Spleen (tissue), 11 donors: ENCODE results near the gene RHOF. TPM values are rescaled to one million over a fixed set of nuclear protein-coding genes. Genes with fewer than 3 reads are reported as not detected.
A peak's percentile ranks its signal among the peaks of the same experiment; 100 is the strongest.

Experiments used
- DNase-seq: peaks from one replicate; pipeline ENCODE4 v3.0.0-alpha.2; 2020
- H3K27ac ChIP-seq, 8 donors: fragments of 200-600 bp; sonication (generic) in 7 of 8; 1 replicate in 4 of 8; 2 replicates in 4 of 8; pipeline versions ENCODE4 v1.5.0 to v1.8.0; 2016 to 2021; ENCODE audit warnings: inconsistent platforms in 4 of 8, mild to moderate bottlenecking in 4 of 8, moderate library complexity in 1 of 8
- H3K27me3 ChIP-seq, 7 donors: fragments of 200-600 bp; sonication (generic) in 6 of 7; replicated peaks in 1 of 7; 1 replicate in 4 of 7; 2 replicates in 3 of 7; pipeline versions ENCODE4 v1.5.0 to v1.8.0; 2016 to 2021; ENCODE audit warnings: inconsistent platforms in 3 of 7, mild to moderate bottlenecking in 1 of 7
- H3K36me3 ChIP-seq, 6 donors: fragments of 200-600 bp; sonication (generic) in 5 of 6; 1 replicate in 4 of 6; 2 replicates in 2 of 6; pipeline versions ENCODE4 v1.5.0 to v1.8.0; 2016 to 2021; ENCODE audit warnings: inconsistent platforms in 2 of 6
- H3K4me1 ChIP-seq, 6 donors: fragments of 200-600 bp; sonication (generic) in 5 of 6; 1 replicate in 3 of 6; 2 replicates in 3 of 6; pipeline versions ENCODE4 v1.5.0 to v1.8.0; 2016 to 2021; ENCODE audit warnings: inconsistent platforms in 3 of 6
- H3K4me3 ChIP-seq, 8 donors: fragments of 200-600 bp; sonication (generic) in 7 of 8; 1 replicate in 4 of 8; 2 replicates in 4 of 8; pipeline versions ENCODE4 v1.5.0 to v1.8.0; 2016 to 2021; ENCODE audit warnings: inconsistent platforms in 4 of 8, mild to moderate bottlenecking in 4 of 8, moderate library complexity in 2 of 8
- H3K9me3 ChIP-seq, 8 donors: fragments of 200-600 bp; sonication (generic) in 7 of 8; 1 replicate in 4 of 8; 2 replicates in 4 of 8; pipeline versions ENCODE4 v1.5.0 to v1.8.0; 2016 to 2021; ENCODE audit warnings: inconsistent platforms in 4 of 8
- CTCF ChIP-seq, 11 experiments: fragments of 200-600 bp in 7 of 11; fragments of 450-650 bp in 4 of 11; sonication (generic) in 4 of 11; IDR thresholded peaks in 8 of 11; conservative IDR thresholded peaks in 3 of 11; 1 replicate in 7 of 11; 2 replicates in 4 of 11; pipeline versions ENCODE4 v1.4.0 to v1.8.0; 2016 to 2021; ENCODE audit warnings: antibody characterized with exemption in 11 of 11, inconsistent platforms in 4 of 11, mild to moderate bottlenecking in 1 of 11
- POLR2A ChIP-seq, 3 donors: fragments of 450-650 bp; IDR thresholded peaks; one replicate each; pipeline ENCODE4 v1.5.1; 2017; ENCODE audit warnings: antibody characterized with exemption in 3 of 3, mild to moderate bottlenecking in 1 of 3
- POLR2AphosphoS5 ChIP-seq, 3 donors: sonication (generic); formaldehyde crosslinking; IDR thresholded peaks; one replicate each; pipeline ENCODE4 v1.5.1; 2017; ENCODE audit warnings: antibody characterized with exemption in 3 of 3
- WGBS, 5 donors: extraction: QIAGEN DNeasy Blood & Tissue Kit in 3 of 5; methylation state at CpG; one replicate each; pipeline versions ENCODE4 v1.1.5 to v1.1.7; 2013 to 2018; 5-methylcytosine and 5-hydroxymethylcytosine counted together
- intact Hi-C: fragments of 100-400 bp; cut with DNase I; formaldehyde crosslinking; loops from one replicate; pipeline ENCODE4 v1.15.0; 2023; ENCODE audit warnings: low total_unique reads
- polyA plus RNA-seq, 3 donors: library from polyadenylated mRNA; stranded (reverse); fragments of 200-250 nt; gene quantifications; one replicate each; pipeline ENCODE4 v1.2.1, GENCODE V29; 2013
- total RNA-seq, 7 donors: library from RNA; depleted of rRNA in 3 of 7; stranded (reverse); fragments of >200 nt in 3 of 7; fragmentation: NEBNext Ultra II Directional in 4 of 7; extraction: Animal tissue kit (Norgen Biotek cat#: 25700) in 4 of 7; gene quantifications; one replicate each; pipeline versions ENCODE4 v1.1.0 to v1.2.1, GENCODE V29; 2016 to 2021
- donor health status: healthy with polysubstance abuse.
- donor health status: DM: no; HTN: no; CAD: no; lungs with moderate emphysema.
- donor health status: DM: no; HTN: no; CAD: no.
- donor health status: Bipolar disorder and iron deficiency.
- donor health status: healthy.
- donor health status: DM: no; HTN: no; CAD: no.
- donor health status: DM: yes; HTN: yes; CAD: no.

The RHOF gene
- total and polyA plus RNA-seq, 10 donors, result 18.4 to 71.7 (median 52.6) TPM

- TF ChIP-seq POLR2A (IDR thresholded peaks at IDR 0.05) (no peak), CTCF (IDR thresholded peaks at IDR 0.05 in 8 of 11, conservative IDR thresholded peaks at IDR 0.05 in 3 of 11) (peak; percentile 80 to 95 (median 93)), POLR2AphosphoS5 (IDR thresholded peaks at IDR 0.05) (peak; percentile 77 to 83 (median 81))
- H3K36me3 ChIP-seq, result peaks cover 2 to 40% (median 30%) of the 10 kb centered on the region in 6 donors
- H3K4me1 ChIP-seq, result peaks cover 11 to 63% (median 39%) of the 10 kb centered on the region in 6 donors
- peak overlapping the region in 1 of 8 donors; percentile 27 for H3K4me3 ChIP-seq
- H3K27me3 ChIP-seq, result no peaks in the 10 kb centered on the region
- DNase-seq, result peak; percentile 98
- intact Hi-C loops, result no loop called here
- no peaks in the 10 kb centered on the region for H3K9me3 ChIP-seq
- WGBS, 5 donors, result 20 to 55% (median 24%) methylated on average over 8 to 24 of the region's 24 CpGs
- peak overlapping the region in 7 of 8 donors; percentile 25 to 71 (median 46) for H3K27ac ChIP-seq
These were observed 17.0 kb downstream of the RHOF start for GRCh38 chr12:121776190-121777098.

GRCh38 chr12:121775501-121775900 lies 18.0 kb downstream of the RHOF start:
- no peaks in the 10 kb centered on the region for H3K9me3 ChIP-seq
- peaks cover 5 to 54% (median 29%) of the 10 kb centered on the region in 6 donors for H3K4me1 ChIP-seq
- no peak for TF ChIP-seq POLR2AphosphoS5 (IDR thresholded peaks at IDR 0.05)
- no peak for TF ChIP-seq CTCF (IDR thresholded peaks at IDR 0.05 in 8 of 11, conservative IDR thresholded peaks at IDR 0.05 in 3 of 11)
- TF ChIP-seq POLR2A (IDR thresholded peaks at IDR 0.05), result no peak
- H3K27ac ChIP-seq, result no peak overlapping the region
- H3K27me3 ChIP-seq, result no peaks in the 10 kb centered on the region
- WGBS, 5 donors, result 73 to 83% (median 77%) methylated on average over 10 to 16 of the region's 16 CpGs
- no peak for DNase-seq
- H3K36me3 ChIP-seq, result peaks cover 0 to 31% (median 23%) of the 10 kb centered on the region in 6 donors
- intact Hi-C loops, result no loop called here
- no peak overlapping the region for H3K4me3 ChIP-seq

- whole genome bisulfite sequencing, 5 donors, result 77 to 91% (median 85%) methylated on average over 9 to 14 of the region's 14 CpGs
- no peaks in the 10 kb centered on the region for H3K27me3 ChIP-seq
- H3K36me3 ChIP-seq, result peaks cover 0 to 26% (median 18%) of the 10 kb centered on the region in 6 donors
- no peaks in the 10 kb centered on the region for H3K9me3 ChIP-seq
- H3K4me3 ChIP-seq, result no peak overlapping the region
- TF ChIP-seq POLR2A (IDR thresholded peaks at IDR 0.05) (no peak), POLR2AphosphoS5 (IDR thresholded peaks at IDR 0.05) (no peak), CTCF (IDR thresholded peaks at IDR 0.05 in 8 of 11, conservative IDR thresholded peaks at IDR 0.05 in 3 of 11) (no peak)
- H3K27ac ChIP-seq, result no peak overlapping the region
- intact Hi-C loops, result no loop called here
- H3K4me1 ChIP-seq, result peaks cover 5 to 49% (median 30%) of the 10 kb centered on the region in 6 donors
- no peak for DNase-seq
These were observed 18.5 kb downstream of the RHOF start for GRCh38 chr12:121774968-121775474.
